NCI-H345 (cell line): ENCODE results near the gene KLC3.
A peak's percentile ranks its signal among the peaks of the same experiment; 100 is the strongest.

Experiments used
- DNase-seq: peaks from one replicate; lab custom pipeline; 2025; lab: John Stamatoyannopoulos, UW

KLC3 gene

DNA sequence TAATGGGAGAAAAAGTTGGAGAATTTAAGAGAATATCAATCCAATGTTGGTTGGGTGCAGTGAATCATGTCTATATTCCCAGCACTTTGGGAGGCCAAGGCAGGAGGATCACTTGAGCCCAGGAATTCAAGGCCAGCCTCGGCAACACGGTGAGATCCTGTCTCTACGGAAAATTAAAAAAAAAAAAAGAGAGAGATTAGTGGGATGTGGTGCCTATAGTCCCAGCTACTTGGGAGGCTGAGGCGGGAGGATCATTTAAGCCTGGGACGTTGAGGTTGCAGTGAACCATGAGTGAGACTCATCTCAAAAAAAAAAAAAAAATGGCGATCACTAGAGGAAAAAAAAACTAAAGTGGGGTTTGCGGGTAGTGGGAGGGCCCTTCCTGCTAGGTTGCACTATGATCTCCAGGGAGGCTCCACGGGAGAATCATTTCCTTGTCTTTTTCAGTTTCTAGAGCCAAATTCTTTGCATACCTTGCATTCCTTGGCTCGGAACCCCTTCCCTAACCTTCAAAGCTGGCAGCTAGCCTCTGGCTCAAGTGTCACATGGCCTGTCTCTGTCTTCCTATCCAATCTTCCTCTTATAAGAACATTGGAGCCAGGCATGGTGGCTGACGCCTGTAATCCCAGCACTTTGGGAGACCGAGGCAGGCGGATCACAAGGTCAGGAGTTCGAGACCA, 35.6 kb downstream of the KLC3 start:
- DNase-seq = no peak

DNA sequence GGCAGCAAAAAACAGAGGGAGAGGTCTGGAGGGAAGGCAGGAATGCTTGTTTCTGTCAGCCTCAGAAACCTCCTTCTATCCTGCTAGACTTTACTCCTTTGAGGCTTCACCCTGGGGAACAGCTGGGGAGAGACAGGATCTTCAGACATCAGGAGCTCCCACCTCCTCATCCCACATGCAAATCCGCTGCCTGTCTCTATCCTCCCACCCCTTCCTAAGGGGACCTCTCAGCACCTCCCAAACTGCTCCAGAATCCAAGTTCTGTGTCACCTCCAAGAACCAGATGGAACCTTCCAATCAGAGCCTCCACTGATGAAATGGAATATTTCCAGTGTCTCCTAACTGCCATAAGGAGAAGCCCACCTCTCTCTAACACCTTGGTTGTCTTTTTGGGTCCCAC, 39.6 kb downstream of the KLC3 start:
- DNase-seq = no peak

DNA sequence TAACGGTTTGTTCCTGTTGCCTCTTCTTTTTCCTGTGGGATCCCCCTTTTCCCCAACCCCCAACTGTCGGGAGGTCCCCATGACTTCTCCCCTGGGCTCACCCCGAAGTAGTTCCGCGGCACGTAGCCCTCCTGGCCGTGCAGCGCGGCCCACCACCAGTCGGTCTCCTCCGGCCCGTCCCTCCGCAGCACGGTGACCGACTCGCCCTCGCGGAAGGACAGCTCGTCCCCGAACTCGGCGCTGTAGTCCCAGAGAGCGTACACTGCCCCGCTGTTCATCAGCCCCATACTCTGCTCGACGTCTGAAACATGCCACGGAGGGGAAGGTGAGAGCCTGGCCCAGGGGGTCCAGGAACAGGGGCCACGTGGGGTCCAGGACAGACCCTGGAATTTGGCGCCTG, 41.9 kb downstream of the KLC3 start:
- DNase-seq = no peak

GRCh38 chr19:45385392-45386221, 45.1 kb downstream of the KLC3 start:
- DNase-seq = no peak

GRCh38 chr19:45391346-45391745, 50.8 kb downstream of the KLC3 start:
- no peak for DNase-seq

- DNase-seq = no peak
Observed at GRCh38 chr19:45391871-45392665, 51.5 kb downstream of the KLC3 start.

- no peak for DNase-seq
Observed at GRCh38 chr19:45395821-45396617, 55.5 kb downstream of the KLC3 start.

DNA sequence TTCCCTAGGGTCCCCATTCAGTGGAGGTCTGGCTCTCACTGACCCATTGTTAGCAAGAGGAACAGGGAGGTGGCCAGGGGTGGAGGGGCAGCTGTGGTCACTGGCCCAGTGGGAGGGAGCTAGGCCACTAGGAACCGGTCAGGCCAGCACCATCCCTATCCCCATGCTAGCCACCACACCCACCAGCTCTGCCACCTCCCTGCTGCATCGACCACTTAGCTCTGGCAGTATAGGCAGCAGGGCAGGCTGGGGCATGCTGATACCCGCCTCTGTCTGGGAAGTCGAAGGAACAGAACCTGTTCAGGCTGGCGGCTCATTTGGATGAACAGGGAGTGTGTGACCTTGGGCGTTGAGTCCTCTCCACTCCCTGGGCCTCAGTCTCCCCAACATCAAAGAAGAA, 59.6 kb downstream of the KLC3 start:
- peak; percentile 16 for DNase-seq
